ENCODE data around the gene CXXC1. TPM values are rescaled to one million over a fixed set of nuclear protein-coding genes. Genes with fewer than 3 reads are reported as not detected.

CXXC1 gene
- total and polyA plus RNA-seq, 8 donors: 55.5 to 78.0 (median 64.8) TPM

GRCh38 chr18:50307400-50307737, 19.9 kb upstream of the CXXC1 start:
- Histone ChIP-seq H3K9me3 (no peaks in the 10 kb centered on the region), H3K4me3 (peak overlapping the region; percentile 26 to 40), H3K27me3 (peaks cover 12 to 83% of the 10 kb centered on the region in 2 donors), H3K27ac (peak overlapping the region in 1 of 2 donors; percentile 69), H3K36me3 (no peaks in the 10 kb centered on the region), H3K4me1 (peaks cover 6 to 14% of the 10 kb centered on the region in 2 donors)
- TF ChIP-seq CTCF (IDR thresholded peaks at IDR 0.05): no peak
- DNase-seq (no peak), ATAC-seq (no peak)
- intact Hi-C loops (cut with DNase I): no loop called here

- no peak for DNase-seq
- intact Hi-C loops (cut with DNase I): no loop called here
- TF ChIP-seq CTCF (IDR thresholded peaks at IDR 0.05): no peak
- no peak overlapping the region for H3K4me3 ChIP-seq
- H3K9me3 ChIP-seq: no peaks in the 10 kb centered on the region
- no peak overlapping the region for H3K27ac ChIP-seq
- ATAC-seq: peak; percentile 11
- H3K36me3 ChIP-seq: no peaks in the 10 kb centered on the region
- H3K4me1 ChIP-seq: peaks cover 6 to 14% of the 10 kb centered on the region in 2 donors
- H3K27me3 ChIP-seq: peaks cover 12 to 83% of the 10 kb centered on the region in 2 donors
These were observed 19.5 kb upstream of the CXXC1 start for GRCh38 chr18:50306944-50307343.

GRCh38 chr18:50301074-50301473, 13.6 kb upstream of the CXXC1 start:
- no peaks in the 10 kb centered on the region for H3K36me3 ChIP-seq
- ATAC-seq: no peak
- peaks cover 35 to 77% of the 10 kb centered on the region in 2 donors for H3K27me3 ChIP-seq

GRCh38 chr18:50299626-50300388, 12.3 kb upstream of the CXXC1 start:
- no peak for DNase-seq
- ATAC-seq: no peak
- peaks cover 0 to 14% of the 10 kb centered on the region in 2 donors for H3K4me1 ChIP-seq
- TF ChIP-seq CTCF (IDR thresholded peaks at IDR 0.05): no peak
- intact Hi-C loops (cut with DNase I): no loop called here
- no peak overlapping the region for H3K4me3 ChIP-seq
- H3K27me3 ChIP-seq: peaks cover 28 to 73% of the 10 kb centered on the region in 2 donors
- no peaks in the 10 kb centered on the region for H3K9me3 ChIP-seq
- H3K36me3 ChIP-seq: no peaks in the 10 kb centered on the region
- H3K27ac ChIP-seq: no peak overlapping the region

More at GRCh38 chr18:50301074-50301473, 13.6 kb upstream of the CXXC1 start:
- no peak for TF ChIP-seq CTCF (IDR thresholded peaks at IDR 0.05)
- H3K4me3 ChIP-seq: no peak overlapping the region
- no peak overlapping the region for H3K27ac ChIP-seq
- no peaks in the 10 kb centered on the region for H3K9me3 ChIP-seq
- no peak for DNase-seq
- peaks cover 0 to 14% of the 10 kb centered on the region in 2 donors for H3K4me1 ChIP-seq
- intact Hi-C loops (cut with DNase I): no loop called here

GRCh38 chr18:50298443-50299284, 11.2 kb upstream of the CXXC1 start:
- DNase-seq (peak in 1 of 4 donors; percentile 80), ATAC-seq (peak; percentile 17)
- Histone ChIP-seq H3K27ac (no peak overlapping the region), H3K9me3 (no peaks in the 10 kb centered on the region), H3K4me1 (peaks cover 0 to 14% of the 10 kb centered on the region in 2 donors), H3K36me3 (no peaks in the 10 kb centered on the region), H3K4me3 (peak overlapping the region; percentile 34 to 37), H3K27me3 (peaks cover 24 to 62% of the 10 kb centered on the region in 2 donors)
- intact Hi-C loops (cut with DNase I): no loop called here
- no peak for TF ChIP-seq CTCF (IDR thresholded peaks at IDR 0.05)
